Mucosa of rectum (tissue), 2 donors: ENCODE results near the gene RRM2.
A peak's percentile ranks its signal among the peaks of the same experiment; 100 is the strongest.

Experiments used
- H3K27ac ChIP-seq, 2 donors: one replicate each; pipeline ENCODE4 v1.7.0; 2013; ENCODE audit warnings: inconsistent platforms in 2 of 2, low read depth in 2 of 2, low read length in 2 of 2
- H3K27me3 ChIP-seq, 2 donors: one replicate each; pipeline ENCODE4 v1.7.0; 2013; ENCODE audit warnings: low read length in 2 of 2; ENCODE audit not compliant: control insufficient read depth in 2 of 2, insufficient read depth in 2 of 2
- H3K36me3 ChIP-seq, 2 donors: one replicate each; pipeline ENCODE4 v1.7.0; 2013; ENCODE audit warnings: low read length in 2 of 2; ENCODE audit not compliant: control insufficient read depth in 2 of 2, insufficient read depth in 2 of 2
- H3K4me1 ChIP-seq, 2 donors: one replicate each; pipeline ENCODE4 v1.7.0; 2013; ENCODE audit warnings: low read length in 2 of 2, mild to moderate bottlenecking in 1 of 2; ENCODE audit not compliant: control insufficient read depth in 2 of 2, insufficient read depth in 2 of 2
- H3K4me3 ChIP-seq, 2 donors: one replicate each; pipeline ENCODE4 v1.7.0; 2013; ENCODE audit warnings: low read length in 2 of 2
- H3K9ac ChIP-seq, 2 donors: one replicate each; pipeline ENCODE4 v1.7.0; 2013; ENCODE audit warnings: low read length in 2 of 2, low read depth in 1 of 2, mild to moderate bottlenecking in 1 of 2
- H3K9me3 ChIP-seq, 2 donors: one replicate each; pipeline ENCODE4 v1.7.0; 2013; ENCODE audit warnings: low read length in 2 of 2; ENCODE audit not compliant: control insufficient read depth in 2 of 2
- donor health status: healthy.
- donor health status: Normal muscosa, but diverticular disease.

Gene RRM2

GRCh38 chr2:10150436-10150835, 27.9 kb downstream of the RRM2 start:
- Histone ChIP-seq H3K4me1 (no peaks in the 10 kb centered on the region), H3K27me3 (no peaks in the 10 kb centered on the region), H3K27ac (peak overlapping the region in 1 of 2 donors; percentile 42), H3K4me3 (no peak overlapping the region), H3K9ac (peak overlapping the region in 1 of 2 donors; percentile 26), H3K36me3 (no peaks in the 10 kb centered on the region), H3K9me3 (no peaks in the 10 kb centered on the region)

GRCh38 chr2:10151462-10151861, 28.9 kb downstream of the RRM2 start:
- Histone ChIP-seq H3K36me3 (no peaks in the 10 kb centered on the region), H3K4me1 (no peaks in the 10 kb centered on the region), H3K4me3 (no peak overlapping the region), H3K27ac (no peak overlapping the region), H3K9ac (no peak overlapping the region), H3K27me3 (no peaks in the 10 kb centered on the region), H3K9me3 (no peaks in the 10 kb centered on the region)

DNA sequence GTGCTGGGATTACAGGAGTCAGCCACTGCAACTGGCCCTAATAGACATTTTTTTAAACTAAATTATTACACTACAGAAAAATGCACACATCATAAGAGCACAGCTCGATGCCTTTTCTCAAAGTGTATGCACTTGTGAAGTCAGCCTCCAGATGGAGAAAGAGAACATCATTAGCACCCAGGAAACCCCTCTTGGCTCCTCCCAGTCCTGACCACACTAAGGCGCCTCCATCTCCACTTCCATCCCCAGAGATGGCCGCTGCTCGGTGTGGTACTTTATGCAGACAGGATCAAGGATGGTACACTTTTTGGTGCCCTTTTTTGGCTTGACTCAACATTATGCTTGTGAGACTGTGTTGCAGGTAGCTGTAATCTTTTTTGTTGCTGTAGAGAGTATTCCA, 34.8 kb downstream of the RRM2 start:
- Histone ChIP-seq H3K36me3 (no peaks in the 10 kb centered on the region), H3K27me3 (no peaks in the 10 kb centered on the region), H3K9me3 (no peaks in the 10 kb centered on the region), H3K4me1 (peaks cover 7 to 8% of the 10 kb centered on the region in 2 donors), H3K9ac (no peak overlapping the region), H3K4me3 (no peak overlapping the region), H3K27ac (no peak overlapping the region)

DNA sequence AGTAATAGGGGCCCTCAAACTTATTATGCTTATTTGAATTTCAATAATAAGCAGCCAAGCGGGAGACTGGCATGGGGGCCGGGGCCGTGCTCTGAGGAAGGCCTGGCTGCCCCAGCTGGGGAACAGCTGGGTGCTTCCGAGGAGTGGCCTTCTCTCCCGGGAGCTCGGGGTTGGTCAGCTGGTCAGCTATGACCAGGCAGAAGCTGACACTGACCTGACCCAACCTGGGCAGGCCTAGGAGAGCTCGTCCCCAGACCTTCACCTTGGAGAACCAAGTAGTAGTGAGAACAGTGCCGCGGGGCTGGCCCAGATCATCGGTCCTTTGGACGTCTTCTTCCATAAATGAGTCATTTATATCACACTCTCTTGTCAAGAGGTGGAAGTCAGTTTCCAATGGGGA, 36.1 kb downstream of the RRM2 start:
- H3K36me3 ChIP-seq, result no peaks in the 10 kb centered on the region
- H3K9me3 ChIP-seq, result no peaks in the 10 kb centered on the region
- H3K27ac ChIP-seq, result no peak overlapping the region
- H3K4me1 ChIP-seq, result peaks cover 7 to 8% of the 10 kb centered on the region in 2 donors
- no peak overlapping the region for H3K4me3 ChIP-seq
- no peak overlapping the region for H3K9ac ChIP-seq
- no peaks in the 10 kb centered on the region for H3K27me3 ChIP-seq

- no peak overlapping the region for H3K4me3 ChIP-seq
- H3K9me3 ChIP-seq, result no peaks in the 10 kb centered on the region
- no peaks in the 10 kb centered on the region for H3K27me3 ChIP-seq
- H3K27ac ChIP-seq, result no peak overlapping the region
- H3K9ac ChIP-seq, result no peak overlapping the region
- peaks cover 7 to 8% of the 10 kb centered on the region in 2 donors for H3K4me1 ChIP-seq
- no peaks in the 10 kb centered on the region for H3K36me3 ChIP-seq
Measured at GRCh38 chr2:10159086-10159485, 36.5 kb downstream of the RRM2 start.

DNA sequence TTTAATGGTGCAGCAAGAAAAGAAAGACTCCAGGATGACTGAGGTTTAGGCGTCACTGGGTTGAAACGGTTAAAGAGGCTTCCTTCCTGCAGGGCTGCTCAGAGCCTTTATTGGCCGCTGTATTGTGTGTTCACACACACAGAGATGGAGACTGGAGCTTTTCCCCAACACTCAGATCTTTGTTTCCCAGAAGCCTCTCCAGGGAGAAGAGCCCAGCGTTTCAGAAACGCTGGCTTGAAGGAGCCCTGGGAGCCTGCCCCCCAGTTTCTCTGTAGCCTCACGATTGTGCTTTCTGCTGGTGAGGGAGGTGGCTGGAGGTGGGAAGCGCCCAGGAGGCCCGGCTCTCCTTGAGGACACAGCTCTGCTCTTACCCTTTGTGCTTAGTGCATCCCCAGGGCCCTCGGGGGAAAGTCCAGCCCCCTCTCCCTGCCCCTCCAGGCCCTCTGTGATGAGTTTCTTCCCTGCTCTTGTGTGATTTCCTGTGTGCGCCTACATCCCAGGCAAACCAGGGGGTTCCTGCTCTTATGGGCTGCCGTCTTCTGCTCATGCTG, 37.1 kb downstream of the RRM2 start:
- H3K4me1 ChIP-seq, result peaks cover 7 to 8% of the 10 kb centered on the region in 2 donors
- H3K36me3 ChIP-seq, result no peaks in the 10 kb centered on the region
- no peak overlapping the region for H3K27ac ChIP-seq
- no peak overlapping the region for H3K4me3 ChIP-seq
- no peaks in the 10 kb centered on the region for H3K9me3 ChIP-seq
- H3K9ac ChIP-seq, result no peak overlapping the region
- H3K27me3 ChIP-seq, result no peaks in the 10 kb centered on the region

- no peak overlapping the region for H3K27ac ChIP-seq
- H3K9ac ChIP-seq, result no peak overlapping the region
Measured at GRCh38 chr2:10160203-10160955, 37.8 kb downstream of the RRM2 start.

DNA sequence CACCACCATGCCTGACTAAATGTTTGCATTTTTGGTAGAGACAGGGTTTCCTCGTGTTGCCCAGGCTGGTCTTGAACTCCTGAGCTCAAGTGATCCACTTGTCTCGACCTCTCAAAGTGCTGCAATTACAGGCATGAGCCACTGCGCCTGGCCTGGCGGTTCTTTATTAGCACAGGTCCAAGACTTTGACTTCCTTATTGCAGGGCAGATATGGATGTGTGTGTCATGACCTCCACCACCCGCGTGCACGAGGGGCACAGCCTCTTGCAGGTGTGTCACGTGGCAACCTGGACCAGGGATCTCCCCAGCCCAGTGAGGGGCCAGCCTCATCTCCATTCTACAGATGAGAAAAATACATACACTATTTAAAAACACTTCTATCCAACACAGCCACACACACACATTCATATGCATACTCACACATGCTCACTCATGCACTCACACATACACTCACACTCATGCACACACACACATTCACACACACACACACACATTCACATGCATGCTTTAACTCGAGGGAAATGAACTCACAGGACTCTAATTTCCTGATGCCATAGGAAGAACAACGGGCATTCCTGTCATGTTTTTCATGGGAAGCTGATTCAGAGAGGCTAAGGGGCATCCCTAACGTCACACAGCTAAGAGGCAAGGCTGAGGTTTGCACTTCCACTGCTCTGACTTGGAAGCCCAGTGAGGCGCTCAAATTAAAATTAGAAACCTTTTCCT, 38.8 kb downstream of the RRM2 start:
- no peak overlapping the region for H3K4me3 ChIP-seq
- H3K9ac ChIP-seq, result no peak overlapping the region
- no peaks in the 10 kb centered on the region for H3K27me3 ChIP-seq
- peaks cover 7 to 8% of the 10 kb centered on the region in 2 donors for H3K4me1 ChIP-seq
- H3K36me3 ChIP-seq, result no peaks in the 10 kb centered on the region
- no peak overlapping the region for H3K27ac ChIP-seq
- H3K9me3 ChIP-seq, result no peaks in the 10 kb centered on the region

More at GRCh38 chr2:10160203-10160955, 37.8 kb downstream of the RRM2 start:
- Histone ChIP-seq H3K9me3 (no peaks in the 10 kb centered on the region), H3K4me3 (no peak overlapping the region), H3K27me3 (no peaks in the 10 kb centered on the region), H3K36me3 (no peaks in the 10 kb centered on the region), H3K4me1 (peaks cover 7 to 8% of the 10 kb centered on the region in 2 donors)

DNA sequence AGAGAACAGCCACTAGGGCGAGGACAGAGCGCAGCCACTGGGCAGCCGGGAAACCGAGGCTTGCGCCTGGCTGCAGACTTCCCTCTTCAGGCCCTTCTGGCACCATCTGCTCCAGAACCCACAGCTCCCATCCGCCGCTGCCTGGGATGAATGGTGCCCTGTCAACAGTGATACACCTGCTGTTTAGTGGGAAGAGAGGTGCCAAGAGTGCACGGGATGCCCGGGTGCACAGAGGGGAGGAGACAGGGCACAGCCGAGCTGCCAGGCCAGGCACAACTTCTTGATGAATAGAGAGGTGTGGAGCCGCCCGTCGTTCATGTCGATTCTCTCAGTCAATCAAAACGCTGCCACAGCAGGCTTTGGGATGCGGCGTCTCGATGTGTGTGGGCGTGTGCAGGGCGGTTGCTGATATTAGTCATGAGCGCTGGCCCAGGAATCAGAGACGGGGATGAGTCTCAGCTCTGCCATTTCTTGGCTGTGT, 39.5 kb downstream of the RRM2 start:
- no peak overlapping the region for H3K4me3 ChIP-seq
- H3K27me3 ChIP-seq, result no peaks in the 10 kb centered on the region
- H3K27ac ChIP-seq, result no peak overlapping the region
- H3K9me3 ChIP-seq, result no peaks in the 10 kb centered on the region
- no peaks in the 10 kb centered on the region for H3K36me3 ChIP-seq
- no peak overlapping the region for H3K9ac ChIP-seq
- H3K4me1 ChIP-seq, result peaks cover 7 to 8% of the 10 kb centered on the region in 2 donors
